ENCODE data around the gene ARL4D. TPM values are rescaled to one million over a fixed set of nuclear protein-coding genes. Genes with fewer than 3 reads are reported as not detected.

ARL4D gene
- polyA plus RNA-seq, 1 donor from 2014 or later = 10.6 TPM

DNA sequence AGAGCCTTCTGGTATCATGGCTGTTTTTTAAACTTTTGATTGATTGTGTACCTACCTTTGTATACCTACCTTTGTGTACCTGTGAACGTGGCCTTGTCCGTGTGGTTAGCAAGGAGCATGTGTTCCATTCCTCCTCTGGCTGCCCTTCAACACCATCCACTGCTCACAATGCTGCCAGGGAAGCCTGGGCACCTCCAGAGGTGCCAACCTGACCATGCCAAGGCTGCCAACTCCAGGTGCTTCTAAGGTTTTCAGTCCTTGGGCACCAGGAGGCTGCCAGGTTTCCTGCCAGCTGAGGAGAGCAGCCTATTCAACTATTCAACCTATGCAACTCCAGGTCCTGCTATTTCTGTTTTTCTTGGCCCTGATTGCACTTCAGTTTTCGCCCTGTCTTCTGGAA lies 17.6 kb upstream of the ARL4D start:
- H4K20me1 ChIP-seq (ENCODE audit: insufficient read depth) = no peaks in the 10 kb centered on the region
- no peaks in the 10 kb centered on the region for H3K36me3 ChIP-seq (ENCODE audit: insufficient read depth, low read length)
- no peaks in the 10 kb centered on the region for H3K79me2 ChIP-seq (replicated peaks; ENCODE audit: insufficient read depth, low read length)
- no peak overlapping the region for H3K9ac ChIP-seq (ENCODE audit: low read length)
- H3K4me2 ChIP-seq (ENCODE audit: low read length) = no peak overlapping the region
- no peak overlapping the region for H3K27ac ChIP-seq (ENCODE audit: low read length)
- TF ChIP-seq EP300 (conservative IDR thresholded peaks at IDR 0.05; ENCODE audit: poor library complexity, severe bottlenecking) (no peak), RAD21 (conservative IDR thresholded peaks at IDR 0.05) (no peak), MXI1 (conservative IDR thresholded peaks at IDR 0.05; ENCODE audit: poor library complexity, severe bottlenecking) (no peak), EZH2 (IDR thresholded peaks at IDR 0.05; ENCODE audit: borderline replicate concordance, insufficient read depth, low read length, poor library complexity, severe bottlenecking) (no peak), POLR2AphosphoS5 (IDR thresholded peaks at IDR 0.05) (no peak), TAF1 (IDR thresholded peaks at IDR 0.05; ENCODE audit: low read depth) (no peak)
- no peaks in the 10 kb centered on the region for H3K27me3 ChIP-seq (ENCODE audit: insufficient read depth, low read depth, low read length)
- H3K4me3 ChIP-seq (ENCODE audit: low read length) = no peak overlapping the region
- H3K9me3 ChIP-seq (ENCODE audit: low read length) = no peaks in the 10 kb centered on the region
- H3K9me2 ChIP-seq (ENCODE audit: insufficient read depth, low read length) = no peaks in the 10 kb centered on the region
- no peak overlapping the region for H2AFZ ChIP-seq (ENCODE audit: low read depth, low read length)
- H3F3A ChIP-seq (ENCODE audit: insufficient read depth, low read length, poor library complexity, severe bottlenecking) = no peaks in the 10 kb centered on the region

DNA sequence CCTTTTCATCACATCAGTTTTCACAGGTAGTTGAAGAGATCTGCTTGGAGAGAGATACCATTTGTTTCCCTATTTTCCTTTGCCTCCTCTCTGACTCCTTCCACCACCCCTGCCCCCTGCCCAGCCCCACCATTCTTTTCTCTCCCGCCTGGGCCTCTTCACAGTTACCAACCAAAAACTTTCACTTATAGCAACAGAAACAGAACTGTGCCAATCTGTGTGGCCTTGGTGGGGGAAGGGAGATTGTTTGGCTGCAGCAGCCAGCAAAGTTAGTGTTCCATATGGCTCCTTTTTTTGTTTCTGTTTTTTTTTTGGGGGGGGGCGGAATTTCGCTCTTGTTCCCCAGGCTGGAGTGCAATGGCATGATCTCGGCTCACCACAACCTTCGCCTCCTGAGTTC lies 17.2 kb upstream of the ARL4D start:
- Histone ChIP-seq H3K27ac (ENCODE audit: low read length) (no peak overlapping the region), H3K36me3 (ENCODE audit: insufficient read depth, low read length) (no peaks in the 10 kb centered on the region), H2AFZ (ENCODE audit: low read depth, low read length) (no peak overlapping the region), H3K9me2 (ENCODE audit: insufficient read depth, low read length) (no peaks in the 10 kb centered on the region), H3K4me2 (ENCODE audit: low read length) (no peak overlapping the region), H3K9me3 (ENCODE audit: low read length) (no peaks in the 10 kb centered on the region), H3K79me2 (replicated peaks; ENCODE audit: insufficient read depth, low read length) (no peaks in the 10 kb centered on the region), H4K20me1 (ENCODE audit: insufficient read depth) (no peaks in the 10 kb centered on the region), H3K9ac (ENCODE audit: low read length) (no peak overlapping the region), H3K4me3 (ENCODE audit: low read length) (no peak overlapping the region), H3F3A (ENCODE audit: insufficient read depth, low read length, poor library complexity, severe bottlenecking) (no peaks in the 10 kb centered on the region), H3K27me3 (ENCODE audit: insufficient read depth, low read depth, low read length) (no peaks in the 10 kb centered on the region)
- no peak for TF ChIP-seq SMC3 (conservative IDR thresholded peaks at IDR 0.05; ENCODE audit: poor library complexity)
- TF ChIP-seq POLR2AphosphoS5 (IDR thresholded peaks at IDR 0.05) = no peak
- TF ChIP-seq REST (IDR thresholded peaks at IDR 0.05; ENCODE audit: borderline replicate concordance) = no peak
- no peak for TF ChIP-seq EP300 (conservative IDR thresholded peaks at IDR 0.05; ENCODE audit: poor library complexity, severe bottlenecking)
- no peak for TF ChIP-seq EZH2 (IDR thresholded peaks at IDR 0.05; ENCODE audit: borderline replicate concordance, insufficient read depth, low read length, poor library complexity, severe bottlenecking)
- TF ChIP-seq, protein P1, sequence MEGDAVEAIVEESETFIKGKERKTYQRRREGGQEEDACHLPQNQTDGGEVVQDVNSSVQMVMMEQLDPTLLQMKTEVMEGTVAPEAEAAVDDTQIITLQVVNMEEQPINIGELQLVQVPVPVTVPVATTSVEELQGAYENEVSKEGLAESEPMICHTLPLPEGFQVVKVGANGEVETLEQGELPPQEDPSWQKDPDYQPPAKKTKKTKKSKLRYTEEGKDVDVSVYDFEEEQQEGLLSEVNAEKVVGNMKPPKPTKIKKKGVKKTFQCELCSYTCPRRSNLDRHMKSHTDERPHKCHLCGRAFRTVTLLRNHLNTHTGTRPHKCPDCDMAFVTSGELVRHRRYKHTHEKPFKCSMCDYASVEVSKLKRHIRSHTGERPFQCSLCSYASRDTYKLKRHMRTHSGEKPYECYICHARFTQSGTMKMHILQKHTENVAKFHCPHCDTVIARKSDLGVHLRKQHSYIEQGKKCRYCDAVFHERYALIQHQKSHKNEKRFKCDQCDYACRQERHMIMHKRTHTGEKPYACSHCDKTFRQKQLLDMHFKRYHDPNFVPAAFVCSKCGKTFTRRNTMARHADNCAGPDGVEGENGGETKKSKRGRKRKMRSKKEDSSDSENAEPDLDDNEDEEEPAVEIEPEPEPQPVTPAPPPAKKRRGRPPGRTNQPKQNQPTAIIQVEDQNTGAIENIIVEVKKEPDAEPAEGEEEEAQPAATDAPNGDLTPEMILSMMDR (IDR thresholded peaks at IDR 0.05; ENCODE audit: poor library complexity, severe bottlenecking) = no peak
- TF ChIP-seq MXI1 (conservative IDR thresholded peaks at IDR 0.05; ENCODE audit: poor library complexity, severe bottlenecking) = no peak
- TF ChIP-seq TAF1 (IDR thresholded peaks at IDR 0.05; ENCODE audit: low read depth) = no peak
- no peak for TF ChIP-seq RAD21 (conservative IDR thresholded peaks at IDR 0.05)
